GM18505 (cell line): ENCODE results near the gene S100A4.
"Not testable (repeated sequence)": the region's sequence is repeated elsewhere in the genome, so short reads cannot be mapped to it uniquely, and the experiment has no call there.

Experiments used
- ATAC-seq: cut with Tn5 transposase; IDR thresholded peaks from one replicate; pipeline ENCODE4 v1.9.1; 2021; ENCODE audit not compliant: unreplicated experiment
- POLR2A ChIP-seq: IDR thresholded peaks from 4 replicates; pipeline ENCODE4 v1.6.1; 2011; ENCODE audit warnings: borderline replicate concordance; ENCODE audit not compliant: insufficient read depth, insufficient read length; ENCODE audit errors: extremely low read depth

Gene S100A4

DNA sequence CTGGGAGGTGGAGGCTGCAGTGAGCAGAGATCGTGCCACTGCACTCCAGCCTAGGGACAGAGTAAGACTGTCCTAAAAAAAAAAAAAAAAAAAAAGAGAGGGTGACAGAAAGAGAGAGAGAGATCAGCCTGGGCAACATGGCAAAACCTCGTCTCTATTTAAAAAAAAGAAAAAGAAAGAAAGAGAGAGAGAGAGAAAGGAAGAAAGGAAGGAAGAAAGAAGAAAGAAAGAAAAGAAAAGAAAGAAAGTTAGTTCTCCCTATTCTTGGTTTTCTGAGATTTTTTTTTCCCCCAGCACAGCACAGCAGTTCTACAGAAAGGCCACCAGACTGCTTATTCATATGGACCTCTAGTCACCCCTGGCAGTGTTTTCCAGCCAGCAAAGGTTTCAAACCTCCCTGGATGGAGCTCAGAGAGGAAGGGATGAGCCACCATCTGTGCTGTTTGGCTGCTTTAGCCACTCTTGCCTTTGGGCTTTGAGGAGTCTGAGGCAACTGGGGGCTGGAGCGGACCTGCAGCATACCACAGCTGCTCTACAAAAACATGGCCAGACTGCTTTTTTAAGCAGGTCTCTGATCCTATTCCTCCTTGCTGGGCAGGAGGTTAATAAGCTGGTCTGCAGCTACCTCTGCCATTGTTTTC lies 20.4 kb downstream of the S100A4 start:
- no peak for TF ChIP-seq POLR2A
- ATAC-seq, result no peak

- not testable (repeated sequence) for ATAC-seq
Measured at GRCh38 chr1:153522353-153523048, 23.1 kb downstream of the S100A4 start.

- ATAC-seq, result not testable (repeated sequence)
Measured at GRCh38 chr1:153521808-153522207, 23.8 kb downstream of the S100A4 start.

GRCh38 chr1:153520818-153521476 lies 24.7 kb downstream of the S100A4 start:
- ATAC-seq, result no peak
- TF ChIP-seq POLR2A, result no peak

GRCh38 chr1:153520137-153520691 lies 25.4 kb downstream of the S100A4 start:
- not testable (repeated sequence) for ATAC-seq

GRCh38 chr1:153519242-153519641 lies 26.4 kb downstream of the S100A4 start:
- ATAC-seq, result no peak

GRCh38 chr1:153515504-153516394 lies 29.9 kb downstream of the S100A4 start:
- TF ChIP-seq POLR2A, result no peak
- ATAC-seq, result no peak

More at GRCh38 chr1:153519242-153519641, 26.4 kb downstream of the S100A4 start:
- TF ChIP-seq POLR2A, result no peak

DNA sequence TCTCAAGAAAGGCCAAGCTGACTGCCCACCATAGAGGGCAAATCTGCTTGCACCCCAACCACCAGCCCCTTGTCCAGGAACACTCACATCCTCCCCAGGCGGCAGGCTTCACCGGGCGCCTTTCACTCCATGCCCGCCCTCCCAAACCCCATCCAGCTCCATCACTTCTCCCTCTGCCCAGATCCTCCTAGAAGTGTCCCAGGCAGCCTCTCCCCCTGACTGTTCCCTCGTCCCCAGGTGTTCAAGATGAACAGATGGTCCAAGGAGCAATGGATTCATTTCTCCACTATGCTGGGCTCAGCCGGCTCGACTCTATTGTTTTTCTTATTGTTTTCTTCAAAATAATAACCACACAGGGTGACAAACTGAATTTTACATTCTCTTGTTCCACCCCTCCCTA lies 31.9 kb downstream of the S100A4 start:
- no peak for TF ChIP-seq POLR2A
- no peak for ATAC-seq

- no peak for ATAC-seq
- TF ChIP-seq POLR2A, result no peak
Measured at GRCh38 chr1:153513023-153513422, 32.6 kb downstream of the S100A4 start.

GRCh38 chr1:153510984-153511410 lies 34.6 kb downstream of the S100A4 start:
- TF ChIP-seq POLR2A, result no peak
- ATAC-seq, result no peak

DNA sequence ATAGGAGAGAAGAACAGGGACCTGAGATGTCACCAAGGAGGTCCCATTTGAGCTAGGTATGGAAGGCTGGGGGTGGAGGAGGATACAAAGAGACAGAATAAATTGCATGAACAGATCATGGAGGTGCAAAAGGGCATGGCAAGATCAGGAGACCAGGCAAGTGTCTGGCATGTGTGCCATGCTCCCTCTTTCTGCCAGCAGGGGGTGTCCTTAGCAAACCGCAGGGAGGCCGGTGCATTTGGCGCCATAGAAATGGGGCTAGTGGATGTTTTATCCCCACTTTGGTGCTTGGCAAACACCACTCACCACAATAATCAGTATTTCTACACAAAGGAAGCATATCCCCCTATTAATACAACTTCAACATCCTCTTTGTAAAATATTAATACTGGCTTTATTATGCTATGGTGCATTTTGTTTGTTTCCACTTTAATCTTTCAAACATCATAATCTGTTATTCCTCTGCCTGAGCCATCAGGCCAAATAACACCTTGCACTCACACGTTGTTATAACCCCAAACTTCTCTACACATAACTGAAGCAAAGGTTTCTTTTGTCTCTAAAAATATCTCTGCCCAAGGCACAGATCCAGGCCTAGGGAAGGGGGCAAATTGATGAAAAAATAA lies 35.8 kb downstream of the S100A4 start:
- TF ChIP-seq POLR2A, result no peak
- no peak for ATAC-seq

- no peak for TF ChIP-seq POLR2A
- ATAC-seq, result no peak
Measured at GRCh38 chr1:153509036-153509435, 36.6 kb downstream of the S100A4 start.
